Lung (tissue), 12 donors: ENCODE data around the gene BEST1. TPM values are rescaled to one million over a fixed set of nuclear protein-coding genes. Genes with fewer than 3 reads are reported as not detected.

Experiments used
- ATAC-seq: fragments of 200-7000 bp; cut with Tn5 transposase; one replicate; pipeline ENCODE4 v1.9.1; 2020; ENCODE audit warnings: moderate number of reproducible peaks; ENCODE audit not compliant: insufficient read depth, low FRiP score
- DNase-seq, 3 donors: peaks; one replicate each; pipeline ENCODE4 v3.0.0-alpha.2; 2013 to 2017
- H3K27ac ChIP-seq, 2 donors: one replicate each; pipeline ENCODE4 v1.5.1; 2013; ENCODE audit warnings: mild to moderate bottlenecking in 2 of 2, moderate library complexity in 2 of 2, control low read depth in 1 of 2, inconsistent platforms in 1 of 2, low read depth in 1 of 2, low read length in 1 of 2
- H3K27me3 ChIP-seq, 3 donors: one replicate each; pipeline ENCODE4 v1.5.1; 2013; ENCODE audit warnings: low read length in 2 of 3; ENCODE audit not compliant: control insufficient read depth in 3 of 3, insufficient read depth in 3 of 3
- H3K36me3 ChIP-seq, 4 donors: one replicate each; pipeline ENCODE4 v1.5.1; 2013; ENCODE audit warnings: low read length in 4 of 4, mild to moderate bottlenecking in 1 of 4, moderate library complexity in 1 of 4; ENCODE audit not compliant: control insufficient read depth in 4 of 4, insufficient read depth in 4 of 4
- H3K4me1 ChIP-seq, 5 donors: one replicate each; pipeline ENCODE4 v1.5.1; 2013; ENCODE audit warnings: low read length in 5 of 5, mild to moderate bottlenecking in 2 of 5, moderate library complexity in 1 of 5; ENCODE audit not compliant: control insufficient read depth in 5 of 5, insufficient read depth in 5 of 5
- H3K4me3 ChIP-seq: one replicate; pipeline ENCODE4 v1.5.1; 2013; ENCODE audit warnings: mild to moderate bottlenecking, control low read depth, moderate library complexity
- H3K9ac ChIP-seq, 2 donors: one replicate each; pipeline ENCODE4 v1.5.1; 2013; ENCODE audit warnings: low read length in 2 of 2, control low read depth in 1 of 2; ENCODE audit not compliant: insufficient read depth in 1 of 2
- H3K9me3 ChIP-seq, 4 donors: one replicate each; pipeline ENCODE4 v1.5.1; 2013; ENCODE audit warnings: low read length in 3 of 4, mild to moderate bottlenecking in 1 of 4, moderate library complexity in 1 of 4; ENCODE audit not compliant: control insufficient read depth in 4 of 4, insufficient read depth in 3 of 4
- CTCF ChIP-seq: IDR thresholded peaks from 2 replicates; pipeline ENCODE4 v1.5.1; 2012; ENCODE audit warnings: mild to moderate bottlenecking; ENCODE audit errors: control extremely low read depth, extremely low read depth
- WGBS, 2 donors: extraction: QIAGEN DNeasy Blood & Tissue Kit; methylation state at CpG; one replicate each; pipeline ENCODE4 v1.1.7; 2013; 5-methylcytosine and 5-hydroxymethylcytosine counted together
- polyA plus RNA-seq, 2 donors: library from polyadenylated mRNA; stranded (reverse); fragments of 200-250 nt; gene quantifications; one replicate each; pipeline ENCODE4 v1.2.1, GENCODE V29; 2013
- total RNA-seq, 2 donors: library from RNA; depleted of rRNA in 1 of 2; stranded (reverse); fragments of >200 nt in 1 of 2; gene quantifications; one replicate each; pipeline ENCODE4 v1.2.1, GENCODE V29; 2014 to 2021
- donor health status: control.
- donor health status: control.
- donor health status: Bipolar disorder and iron deficiency.
- donor health status: healthy.
- donor health status: DM: yes; HTN: yes; CAD: no.

Gene BEST1
- total and polyA plus RNA-seq, 4 donors, result 4.9 to 27.3 (median 11.3) TPM

DNA sequence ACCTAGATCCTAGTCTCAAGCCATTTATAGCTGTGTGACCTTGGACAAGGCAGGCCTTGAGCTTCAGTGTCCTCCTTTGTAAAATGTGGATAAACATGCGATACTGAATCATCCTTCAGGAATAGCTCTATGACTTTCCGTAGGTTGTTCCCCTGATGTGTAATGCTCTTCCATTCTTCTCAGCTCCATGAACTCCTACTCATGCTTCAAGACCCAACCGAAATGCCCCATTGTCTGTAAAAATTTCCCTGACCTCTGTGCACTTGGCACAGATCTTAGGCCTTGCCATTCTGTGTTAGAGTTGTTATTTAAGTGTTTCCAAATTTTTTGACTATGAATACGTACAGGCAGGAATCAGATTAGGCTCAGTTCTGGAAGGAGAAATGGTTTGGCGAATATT, 3.3 kb upstream of the BEST1 start:
- Histone ChIP-seq H3K9me3 (no peaks in the 10 kb centered on the region), H3K27ac (no peak overlapping the region), H3K4me1 (peaks cover 0 to 23% (median 5%) of the 10 kb centered on the region in 5 donors), H3K9ac (no peak overlapping the region), H3K27me3 (peaks cover 0 to 10% (median 0%) of the 10 kb centered on the region in 3 donors), H3K4me3 (no peak overlapping the region), H3K36me3 (no peaks in the 10 kb centered on the region)
- no peak for DNase-seq
- ATAC-seq, result no peak
- 94% methylated on average over 5 of the region's 5 CpGs for WGBS, 2 donors
- TF ChIP-seq CTCF, result no peak

- DNase-seq (peak; percentile 91 to 92 (median 92)), ATAC-seq (peak; percentile 75)
- Histone ChIP-seq H3K36me3 (no peaks in the 10 kb centered on the region), H3K4me3 (no peak overlapping the region), H3K9ac (no peak overlapping the region), H3K27ac (no peak overlapping the region), H3K9me3 (no peaks in the 10 kb centered on the region), H3K27me3 (peaks cover 0 to 10% (median 0%) of the 10 kb centered on the region in 3 donors), H3K4me1 (peaks cover 0 to 23% (median 5%) of the 10 kb centered on the region in 5 donors)
- TF ChIP-seq CTCF, result peak; percentile 97
- WGBS, 2 donors, result 6 to 7% methylated on average over 8 of the region's 8 CpGs
These were observed 2.5 kb upstream of the BEST1 start for GRCh38 chr11:61947486-61948210.

DNA sequence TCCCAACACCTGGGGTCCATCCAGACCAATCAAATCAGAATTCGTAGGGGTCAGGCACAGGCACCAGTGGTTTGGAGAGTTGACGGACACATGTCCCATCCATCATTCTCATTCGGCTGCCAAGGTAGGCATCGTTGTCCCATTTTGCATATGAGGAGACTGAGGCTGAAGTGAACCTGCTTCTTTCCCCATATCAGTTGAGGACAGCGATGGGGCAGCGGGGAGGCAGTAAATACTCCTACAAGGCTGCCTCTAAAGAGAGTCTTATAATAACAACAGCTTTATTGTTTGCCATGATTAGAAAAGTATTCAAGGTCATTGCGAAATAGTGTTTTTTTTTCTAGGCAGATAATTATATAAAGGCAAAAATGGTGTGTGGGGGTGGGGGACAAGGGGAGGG, 1.6 kb upstream of the BEST1 start:
- no peak overlapping the region for H3K4me3 ChIP-seq
- H3K36me3 ChIP-seq, result no peaks in the 10 kb centered on the region
- no peak for TF ChIP-seq CTCF
- peak overlapping the region in 1 of 2 donors; percentile 42 for H3K9ac ChIP-seq
- H3K9me3 ChIP-seq, result no peaks in the 10 kb centered on the region
- H3K27me3 ChIP-seq, result peaks cover 0 to 10% (median 0%) of the 10 kb centered on the region in 3 donors
- ATAC-seq (no peak), DNase-seq (no peak)
- H3K4me1 ChIP-seq, result peaks cover 0 to 23% (median 5%) of the 10 kb centered on the region in 5 donors
- WGBS, 2 donors, result 82 to 89% methylated on average over 7 of the region's 7 CpGs
- H3K27ac ChIP-seq, result no peak overlapping the region
